Mesodermal cell (in vitro differentiated cells): Measurements from ENCODE around the gene PTPRF.

ENCODE experiments used
- H3K27ac ChIP-seq: 2 replicates; pipeline ENCODE4 v1.7.0; 2013; ENCODE audit warnings: mild to moderate bottlenecking, low read depth, low read length, moderate library complexity; ENCODE audit not compliant: severe bottlenecking
- H3K36me3 ChIP-seq: 2 replicates; pipeline ENCODE4 v1.7.1; 2013; ENCODE audit warnings: mild to moderate bottlenecking, low read length, moderate library complexity; ENCODE audit not compliant: control insufficient read depth, insufficient read depth
- H3K4me1 ChIP-seq: one replicate; pipeline ENCODE4 v1.7.1; 2013; ENCODE audit warnings: mild to moderate bottlenecking, low read length; ENCODE audit not compliant: insufficient read depth, control insufficient read depth, poor library complexity, severe bottlenecking
- H3K4me3 ChIP-seq: 2 replicates; pipeline ENCODE4 v1.7.0; 2013; ENCODE audit warnings: low read length, control low read depth, mild to moderate bottlenecking; ENCODE audit not compliant: insufficient read depth, poor library complexity, severe bottlenecking; ENCODE audit errors: extremely low read depth
- H3K9me3 ChIP-seq: 2 replicates; pipeline ENCODE4 v1.7.1; 2013; ENCODE audit warnings: mild to moderate bottlenecking, low read length, moderate library complexity; ENCODE audit not compliant: control insufficient read depth
- WGBS, 2 experiments: methylation state at CpG; one replicate each; pipeline ENCODE4 v1.1.5; 2013; ENCODE audit warnings: missing lambda C conversion rate in 2 of 2; ENCODE audit not compliant: insufficient coverage in 2 of 2; 5-methylcytosine and 5-hydroxymethylcytosine counted together

PTPRF gene

DNA sequence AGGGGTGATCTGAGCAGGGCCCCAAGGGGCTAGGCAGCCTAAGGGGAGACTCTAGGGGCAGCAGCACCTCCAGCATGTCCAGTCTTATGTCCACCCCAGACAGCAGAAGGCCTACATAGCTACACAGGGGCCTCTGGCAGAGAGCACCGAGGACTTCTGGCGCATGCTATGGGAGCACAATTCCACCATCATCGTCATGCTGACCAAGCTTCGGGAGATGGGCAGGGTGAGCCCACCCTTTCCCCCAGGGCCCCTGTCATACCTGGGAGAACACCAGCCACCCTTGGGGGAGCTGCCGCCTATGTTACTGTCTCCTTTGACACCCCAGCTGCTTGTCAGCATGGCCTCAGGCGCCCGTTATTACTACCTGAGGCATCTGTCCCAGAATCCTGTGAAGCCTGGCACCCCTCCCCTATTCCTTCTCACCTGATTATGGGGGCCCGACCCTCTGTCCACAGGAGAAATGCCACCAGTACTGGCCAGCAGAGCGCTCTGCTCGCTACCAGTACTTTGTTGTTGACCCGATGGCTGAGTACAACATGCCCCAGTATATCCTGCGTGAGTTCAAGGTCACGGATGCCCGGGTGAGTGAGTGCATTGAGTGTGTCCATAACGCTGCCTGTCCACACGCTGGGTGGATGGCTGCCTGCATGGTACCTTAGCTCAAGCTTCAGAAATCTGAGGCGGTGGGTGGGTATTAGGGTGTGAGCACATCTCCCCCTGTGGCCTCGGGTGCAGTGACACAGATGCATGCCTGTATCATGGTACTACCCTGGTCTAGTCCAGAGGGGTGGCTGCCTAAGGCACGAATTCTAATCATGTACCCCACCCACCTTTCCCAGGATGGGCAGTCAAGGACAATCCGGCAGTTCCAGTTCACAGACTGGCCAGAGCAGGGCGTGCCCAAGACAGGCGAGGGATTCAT lies 89.6 kb downstream of the PTPRF start:
- no peaks in the 10 kb centered on the region for H3K4me1 ChIP-seq

GRCh38 chr1:43620956-43621355 lies 90.3 kb downstream of the PTPRF start:
- 82 to 92% methylated on average over 13 to 16 of the region's 16 CpGs for WGBS, 2 experiments
- H3K36me3 ChIP-seq = peaks cover 90% of the 10 kb centered on the region

More for the DNA sequence above, 89.6 kb downstream of the PTPRF start:
- H3K36me3 ChIP-seq = peaks cover 89% of the 10 kb centered on the region
- WGBS, 2 experiments = 95 to 98% methylated on average over 22 of the region's 22 CpGs
- no peaks in the 10 kb centered on the region for H3K9me3 ChIP-seq
- no peak overlapping the region for H3K4me3 ChIP-seq
- no peak overlapping the region for H3K27ac ChIP-seq

GRCh38 chr1:43621386-43621785 lies 90.7 kb downstream of the PTPRF start:
- WGBS, 2 experiments = 100% methylated on average over 1 to 3 of the region's 3 CpGs
- Histone ChIP-seq H3K9me3 (no peaks in the 10 kb centered on the region), H3K4me3 (no peak overlapping the region), H3K4me1 (no peaks in the 10 kb centered on the region), H3K27ac (no peak overlapping the region), H3K36me3 (peaks cover 86% of the 10 kb centered on the region)

More at GRCh38 chr1:43620956-43621355, 90.3 kb downstream of the PTPRF start:
- Histone ChIP-seq H3K4me1 (no peaks in the 10 kb centered on the region), H3K9me3 (no peaks in the 10 kb centered on the region), H3K4me3 (no peak overlapping the region), H3K27ac (no peak overlapping the region)

GRCh38 chr1:43621861-43622260 lies 91.2 kb downstream of the PTPRF start:
- Histone ChIP-seq H3K27ac (no peak overlapping the region), H3K9me3 (no peaks in the 10 kb centered on the region), H3K4me1 (no peaks in the 10 kb centered on the region), H3K4me3 (no peak overlapping the region), H3K36me3 (peaks cover 82% of the 10 kb centered on the region)
- 94% methylated on average over 17 of the region's 18 CpGs for WGBS, 2 experiments

- H3K27ac ChIP-seq = no peak overlapping the region
- H3K36me3 ChIP-seq = peaks cover 76% of the 10 kb centered on the region
- WGBS, 2 experiments = 80 to 95% methylated on average over 8 of the region's 10 CpGs
- H3K4me1 ChIP-seq = no peaks in the 10 kb centered on the region
- no peaks in the 10 kb centered on the region for H3K9me3 ChIP-seq
- H3K4me3 ChIP-seq = no peak overlapping the region
Observed at GRCh38 chr1:43622471-43622870, 91.8 kb downstream of the PTPRF start.

- Histone ChIP-seq H3K4me1 (no peaks in the 10 kb centered on the region), H3K4me3 (no peak overlapping the region), H3K27ac (no peak overlapping the region), H3K9me3 (no peaks in the 10 kb centered on the region), H3K36me3 (peaks cover 69% of the 10 kb centered on the region)
- WGBS, 2 experiments = 91 to 95% methylated on average over 11 to 13 of the region's 13 CpGs
Observed at GRCh38 chr1:43622901-43623780, 92.5 kb downstream of the PTPRF start.

GRCh38 chr1:43625063-43625780 lies 94.5 kb downstream of the PTPRF start:
- H3K4me1 ChIP-seq = no peaks in the 10 kb centered on the region
- no peaks in the 10 kb centered on the region for H3K9me3 ChIP-seq
- H3K4me3 ChIP-seq = no peak overlapping the region
- H3K36me3 ChIP-seq = peaks cover 51% of the 10 kb centered on the region
- 91 to 92% methylated on average over 16 of the region's 16 CpGs for WGBS, 2 experiments
- H3K27ac ChIP-seq = no peak overlapping the region

GRCh38 chr1:43632135-43632670 lies 101.5 kb downstream of the PTPRF start:
- H3K36me3 ChIP-seq = no peaks in the 10 kb centered on the region
- H3K4me3 ChIP-seq = no peak overlapping the region
- 79 to 83% methylated on average over 3 of the region's 4 CpGs for whole genome bisulfite sequencing, 2 experiments
- H3K9me3 ChIP-seq = no peaks in the 10 kb centered on the region
- no peaks in the 10 kb centered on the region for H3K4me1 ChIP-seq
- H3K27ac ChIP-seq = no peak overlapping the region

GRCh38 chr1:43634721-43635120 lies 104.0 kb downstream of the PTPRF start:
- Histone ChIP-seq H3K9me3 (no peaks in the 10 kb centered on the region), H3K4me3 (no peak overlapping the region), H3K4me1 (no peaks in the 10 kb centered on the region), H3K27ac (no peak overlapping the region), H3K36me3 (no peaks in the 10 kb centered on the region)
- 71 to 88% methylated on average over 3 of the region's 5 CpGs for WGBS, 2 experiments

DNA sequence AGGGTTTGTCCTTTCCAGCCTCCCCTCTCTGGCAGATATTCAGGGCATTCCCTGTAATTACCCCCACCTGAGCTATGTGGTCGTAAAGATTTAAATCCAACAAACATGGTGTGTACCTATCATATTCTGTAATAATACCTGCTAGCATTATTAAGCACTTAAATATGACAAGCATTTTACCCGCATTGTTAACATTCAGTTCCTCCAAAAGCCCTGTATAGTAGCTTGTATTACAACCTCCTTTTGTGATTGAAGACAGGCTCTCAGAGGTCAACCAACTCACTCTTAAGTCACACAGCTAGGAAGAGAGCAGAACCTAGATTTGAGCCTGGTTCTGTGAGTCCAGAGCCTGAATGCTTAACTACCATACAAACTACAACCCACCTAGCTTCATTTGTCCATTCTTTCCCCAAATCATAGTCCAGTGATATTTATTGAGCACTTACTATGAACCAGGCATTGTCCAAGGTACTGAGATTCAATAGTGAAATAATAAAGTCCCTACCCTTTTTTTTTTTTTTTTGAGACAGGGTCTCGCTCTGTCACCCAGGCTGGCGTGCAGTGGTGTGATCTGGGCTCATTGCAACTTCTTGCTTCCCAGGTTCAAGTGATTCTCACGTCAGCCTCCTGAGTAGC lies 105.4 kb downstream of the PTPRF start:
- Histone ChIP-seq H3K36me3 (no peaks in the 10 kb centered on the region), H3K4me3 (no peak overlapping the region), H3K27ac (no peak overlapping the region), H3K4me1 (no peaks in the 10 kb centered on the region), H3K9me3 (no peaks in the 10 kb centered on the region)
- WGBS, 2 experiments = 88 to 91% methylated on average over 1 to 3 of the region's 5 CpGs
